Measurements from ENCODE around the gene CHRNA9. TPM values are rescaled to one million over a fixed set of nuclear protein-coding genes. Genes with fewer than 3 reads are reported as not detected.

Gene CHRNA9
- total RNA-seq, 1 experiment from 2014 or later = not detected

GRCh38 chr4:40394236-40394635, 59.1 kb downstream of the CHRNA9 start:
- no peak for DNase-seq

GRCh38 chr4:40395166-40395900, 60.2 kb downstream of the CHRNA9 start:
- Histone ChIP-seq H3K9me3 (no peaks in the 10 kb centered on the region), H3K36me3 (no peaks in the 10 kb centered on the region), H3K4me3 (no peak overlapping the region), H3K27me3 (no peaks in the 10 kb centered on the region)
- no peak for DNase-seq

More at GRCh38 chr4:40394236-40394635, 59.1 kb downstream of the CHRNA9 start:
- H3K9me3 ChIP-seq = no peaks in the 10 kb centered on the region
- no peak overlapping the region for H3K4me3 ChIP-seq
- H3K36me3 ChIP-seq = no peaks in the 10 kb centered on the region
- no peaks in the 10 kb centered on the region for H3K27me3 ChIP-seq

- Histone ChIP-seq H3K9me3 (no peaks in the 10 kb centered on the region), H3K27me3 (no peaks in the 10 kb centered on the region), H3K4me3 (no peak overlapping the region), H3K36me3 (no peaks in the 10 kb centered on the region)
- no peak for DNase-seq
Measured at GRCh38 chr4:40395908-40396793, 61.0 kb downstream of the CHRNA9 start.

DNA sequence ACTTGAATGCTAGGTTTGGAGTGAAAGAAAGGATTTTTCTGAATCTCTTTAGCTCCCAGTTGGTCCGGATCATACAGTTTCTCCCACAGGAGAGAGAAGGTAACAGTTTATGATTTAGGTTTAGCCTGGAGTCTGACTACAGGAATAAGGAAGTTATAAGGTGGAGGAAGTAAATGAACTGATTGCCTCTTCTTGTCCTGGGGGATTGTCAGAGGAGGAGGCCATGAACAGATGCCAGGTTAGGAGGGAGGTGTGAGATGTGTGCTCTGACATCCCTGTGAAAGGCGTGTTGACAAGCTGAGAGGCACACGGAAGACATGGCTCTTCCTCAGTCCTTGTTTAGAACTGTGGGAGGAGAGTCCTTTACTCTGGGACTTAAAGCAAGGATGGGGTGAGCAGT, 64.4 kb downstream of the CHRNA9 start:
- Histone ChIP-seq H3K4me3 (no peak overlapping the region), H3K9me3 (no peaks in the 10 kb centered on the region), H3K27me3 (no peaks in the 10 kb centered on the region), H3K36me3 (no peaks in the 10 kb centered on the region)
- no peak for DNase-seq

GRCh38 chr4:40401096-40401495, 66.0 kb downstream of the CHRNA9 start:
- no peaks in the 10 kb centered on the region for H3K9me3 ChIP-seq
- H3K36me3 ChIP-seq = no peaks in the 10 kb centered on the region
- H3K27me3 ChIP-seq = no peaks in the 10 kb centered on the region
- H3K4me3 ChIP-seq = no peak overlapping the region
- DNase-seq = no peak

DNA sequence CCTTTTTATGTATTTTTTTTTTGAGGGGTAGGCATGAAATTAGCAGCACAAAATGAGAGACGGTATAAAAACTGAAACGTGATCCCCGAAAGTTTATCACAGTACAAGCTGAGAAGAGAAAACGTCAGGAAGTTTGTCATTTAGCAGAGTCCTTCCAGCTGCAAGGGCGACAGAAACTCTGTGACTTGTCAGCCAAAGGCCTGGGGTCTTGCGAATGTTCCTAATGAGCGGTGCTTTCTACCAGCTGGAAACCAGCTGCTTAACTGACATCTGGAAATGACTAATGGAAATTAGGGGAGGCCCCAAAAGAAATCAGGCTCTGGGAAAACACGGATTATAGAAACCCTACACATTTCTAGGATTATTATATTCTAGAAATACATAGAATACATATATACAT, 66.5 kb downstream of the CHRNA9 start:
- no peaks in the 10 kb centered on the region for H3K36me3 ChIP-seq
- H3K4me3 ChIP-seq = no peak overlapping the region
- no peaks in the 10 kb centered on the region for H3K27me3 ChIP-seq
- DNase-seq = no peak
- no peaks in the 10 kb centered on the region for H3K9me3 ChIP-seq

DNA sequence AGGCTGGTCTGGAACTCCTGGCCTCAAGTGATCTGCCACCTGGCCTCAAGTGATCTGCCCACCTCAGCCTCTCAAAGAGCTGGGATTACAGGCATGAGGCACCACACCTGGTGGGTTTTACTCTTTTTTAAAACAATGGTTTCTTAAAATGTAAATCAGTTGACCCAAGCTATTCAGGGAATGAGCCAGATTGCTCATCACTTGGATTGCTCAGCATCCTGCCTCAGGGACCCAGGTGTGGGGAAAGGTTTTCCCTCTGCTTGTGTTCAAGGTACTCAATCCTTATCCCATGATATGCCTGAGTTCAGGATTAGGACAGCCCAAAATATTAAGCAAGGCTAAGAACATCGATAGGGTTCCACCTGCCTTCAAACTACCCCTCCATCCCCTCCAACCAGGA, 67.4 kb downstream of the CHRNA9 start:
- Histone ChIP-seq H3K9me3 (no peaks in the 10 kb centered on the region), H3K27me3 (no peaks in the 10 kb centered on the region), H3K4me3 (no peak overlapping the region), H3K36me3 (no peaks in the 10 kb centered on the region)
- DNase-seq = no peak

DNA sequence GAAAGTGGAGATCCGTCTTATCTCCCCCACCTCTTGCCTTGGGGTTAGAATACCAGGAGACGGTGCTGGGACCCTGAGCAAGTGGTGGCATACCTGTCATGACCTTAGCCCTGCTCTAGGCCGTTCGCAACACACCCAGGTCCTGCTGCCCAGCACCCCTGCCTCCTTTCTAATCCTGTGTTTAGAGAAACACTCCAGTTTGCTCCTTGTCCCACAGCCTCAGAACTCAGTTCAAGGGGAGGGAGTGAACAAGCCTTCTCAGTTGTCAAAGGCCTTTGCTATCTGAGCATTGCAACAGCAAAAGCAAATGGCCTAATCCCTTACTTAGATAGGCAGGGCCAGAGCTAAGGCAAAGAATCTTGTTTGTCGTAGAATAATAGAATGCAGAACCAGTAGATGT, 67.9 kb downstream of the CHRNA9 start:
- no peaks in the 10 kb centered on the region for H3K36me3 ChIP-seq
- no peak overlapping the region for H3K4me3 ChIP-seq
- H3K27me3 ChIP-seq = no peaks in the 10 kb centered on the region
- DNase-seq = no peak
- H3K9me3 ChIP-seq = no peaks in the 10 kb centered on the region

Other genes with a start within 250 kb of the CHRNA9 start
- not detected in 2 replicates for gene RHOH, start 138.3 kb upstream of the CHRNA9 start, total RNA-seq (2014; rRNA removed; shearing (Covaris generic); ENCODE audit: low replicate concordance)

All from MG63 (cell line).